ENCODE data around the gene NELL1. TPM values are rescaled to one million over a fixed set of nuclear protein-coding genes. Genes with fewer than 3 reads are reported as not detected.

The NELL1 gene
- total RNA-seq, 4 donors from 2014 or later = 0.27 TPM; not detected in 3

DNA sequence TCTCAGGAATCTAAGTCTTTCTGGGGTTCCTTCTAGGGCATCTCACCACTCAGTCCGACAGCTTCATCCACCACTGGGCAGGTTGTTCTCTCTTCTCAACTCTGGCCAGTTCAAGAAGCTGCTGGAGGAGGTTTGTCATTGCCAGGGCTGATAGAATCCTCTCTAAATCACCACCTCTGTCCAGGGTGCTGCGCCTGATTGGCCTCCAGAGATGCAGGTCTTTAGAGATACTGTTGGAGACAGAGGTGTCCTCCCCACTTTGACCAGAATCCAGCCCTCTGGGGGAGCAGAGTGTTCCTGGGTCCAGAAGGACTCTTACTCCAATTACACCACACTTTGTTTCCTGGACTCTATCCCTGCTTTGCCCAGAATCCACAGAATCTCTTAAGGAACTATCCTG, 90.2 kb downstream of the NELL1 start:
- no peaks in the 10 kb centered on the region for H3K4me1 ChIP-seq
- no peak overlapping the region for H3K4me3 ChIP-seq
- in situ Hi-C loops (cut with MboI; ENCODE audit: low pct_ligation_motif_present in 1 of 4, low pct_unique_long_range_greater_than_20kb in 1 of 4, low sequenced_read_pairs in 3 of 4) = no loop called here
- intact Hi-C loops (cut with DNase I; ENCODE audit: low total_unique reads) = no loop called here
- 77% methylated on average over 2 of the region's 2 CpGs; no CpG with 5 or more reads in 1 of the 2 donors for WGBS, 2 donors (ENCODE audit: low coverage in 1 of 2)
- no peak overlapping the region for H3K27ac ChIP-seq
- DNase-seq = no peak
- no peaks in the 10 kb centered on the region for H3K9me3 ChIP-seq
- H3K27me3 ChIP-seq = no peaks in the 10 kb centered on the region
- H3K36me3 ChIP-seq = no peaks in the 10 kb centered on the region
- TF ChIP-seq POLR2AphosphoS5 (IDR thresholded peaks at IDR 0.05) = no peak
- no peak for TF ChIP-seq EP300 (IDR thresholded peaks at IDR 0.05; ENCODE audit: low read depth)
- TF ChIP-seq, protein P1, sequence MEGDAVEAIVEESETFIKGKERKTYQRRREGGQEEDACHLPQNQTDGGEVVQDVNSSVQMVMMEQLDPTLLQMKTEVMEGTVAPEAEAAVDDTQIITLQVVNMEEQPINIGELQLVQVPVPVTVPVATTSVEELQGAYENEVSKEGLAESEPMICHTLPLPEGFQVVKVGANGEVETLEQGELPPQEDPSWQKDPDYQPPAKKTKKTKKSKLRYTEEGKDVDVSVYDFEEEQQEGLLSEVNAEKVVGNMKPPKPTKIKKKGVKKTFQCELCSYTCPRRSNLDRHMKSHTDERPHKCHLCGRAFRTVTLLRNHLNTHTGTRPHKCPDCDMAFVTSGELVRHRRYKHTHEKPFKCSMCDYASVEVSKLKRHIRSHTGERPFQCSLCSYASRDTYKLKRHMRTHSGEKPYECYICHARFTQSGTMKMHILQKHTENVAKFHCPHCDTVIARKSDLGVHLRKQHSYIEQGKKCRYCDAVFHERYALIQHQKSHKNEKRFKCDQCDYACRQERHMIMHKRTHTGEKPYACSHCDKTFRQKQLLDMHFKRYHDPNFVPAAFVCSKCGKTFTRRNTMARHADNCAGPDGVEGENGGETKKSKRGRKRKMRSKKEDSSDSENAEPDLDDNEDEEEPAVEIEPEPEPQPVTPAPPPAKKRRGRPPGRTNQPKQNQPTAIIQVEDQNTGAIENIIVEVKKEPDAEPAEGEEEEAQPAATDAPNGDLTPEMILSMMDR (IDR thresholded peaks at IDR 0.05) = no peak
- no peak for TF ChIP-seq POLR2A (IDR thresholded peaks at IDR 0.05)

DNA sequence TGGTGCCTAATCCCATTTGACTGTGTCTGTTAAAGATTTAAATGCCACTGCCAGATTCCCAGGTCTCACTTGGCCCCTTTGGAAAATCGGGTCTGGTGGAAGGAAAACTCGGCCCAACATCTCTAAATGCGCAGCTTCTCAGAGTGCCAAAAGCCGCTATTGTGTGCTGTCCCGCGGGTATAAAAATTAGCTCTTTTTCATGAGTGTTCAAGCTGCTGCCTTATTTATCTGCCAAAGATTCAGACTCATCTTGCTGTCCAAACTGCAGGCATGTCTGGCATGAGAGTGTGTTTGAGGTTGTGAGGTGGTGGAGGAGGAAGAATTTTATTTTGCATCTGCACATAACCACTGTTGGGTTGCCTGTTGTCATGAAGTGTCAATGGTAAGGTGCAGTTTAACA, 91.4 kb downstream of the NELL1 start:
- Histone ChIP-seq H3K4me1 (no peaks in the 10 kb centered on the region), H3K36me3 (no peaks in the 10 kb centered on the region), H3K9me3 (no peaks in the 10 kb centered on the region), H3K27ac (no peak overlapping the region), H3K4me3 (no peak overlapping the region), H3K27me3 (no peaks in the 10 kb centered on the region)
- TF ChIP-seq, protein P1 (IDR thresholded peaks at IDR 0.05) = no peak
- TF ChIP-seq POLR2A (IDR thresholded peaks at IDR 0.05) (no peak), POLR2AphosphoS5 (IDR thresholded peaks at IDR 0.05) (no peak), EP300 (IDR thresholded peaks at IDR 0.05; ENCODE audit: low read depth) (no peak)
- in situ Hi-C loops (cut with MboI; ENCODE audit: low pct_ligation_motif_present in 1 of 4, low pct_unique_long_range_greater_than_20kb in 1 of 4, low sequenced_read_pairs in 3 of 4) (no loop called here), intact Hi-C loops (cut with DNase I; ENCODE audit: low total_unique reads) (no loop called here)
- no peak for DNase-seq
- WGBS, 2 donors (ENCODE audit: low coverage in 1 of 2) = 85% methylated on average over 6 of the region's 6 CpGs; no CpG with 5 or more reads in 1 of the 2 donors

- in situ Hi-C loops (cut with MboI; ENCODE audit: low pct_ligation_motif_present in 1 of 4, low pct_unique_long_range_greater_than_20kb in 1 of 4, low sequenced_read_pairs in 3 of 4) = no loop called here
- WGBS, 2 donors (ENCODE audit: low coverage in 1 of 2) = 65 to 71% methylated on average over 13 of the region's 13 CpGs
- no peak for TF ChIP-seq EP300 (IDR thresholded peaks at IDR 0.05; ENCODE audit: low read depth)
- TF ChIP-seq POLR2AphosphoS5 (IDR thresholded peaks at IDR 0.05) = no peak
- no peak for TF ChIP-seq POLR2A (IDR thresholded peaks at IDR 0.05)
- TF ChIP-seq, protein P1 (IDR thresholded peaks at IDR 0.05) = no peak
Observed at GRCh38 chr11:20762116-20762844, 92.9 kb downstream of the NELL1 start.

DNA sequence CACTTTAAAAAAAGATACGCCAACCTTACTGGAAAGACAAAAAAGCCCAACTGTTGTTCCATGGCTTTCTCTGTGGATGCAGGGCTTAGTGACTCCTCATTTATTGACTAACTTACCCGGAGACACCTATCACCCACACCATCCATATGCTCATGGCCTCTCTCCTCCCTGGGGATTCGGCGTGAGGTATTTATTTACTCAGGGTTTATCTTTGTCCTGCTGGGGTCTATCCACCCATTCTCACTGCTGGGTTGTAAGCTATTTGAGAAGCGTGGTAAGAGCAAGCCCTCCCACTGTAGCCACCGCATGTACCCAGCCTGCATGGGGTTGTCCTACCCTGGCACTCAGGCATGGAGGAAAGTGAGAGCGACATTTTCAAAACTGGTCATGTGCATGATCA, 93.6 kb downstream of the NELL1 start:
- intact Hi-C loops (cut with DNase I; ENCODE audit: low total_unique reads) = no loop called here
- TF ChIP-seq POLR2AphosphoS5 (IDR thresholded peaks at IDR 0.05) = no peak
- no peak for TF ChIP-seq POLR2A (IDR thresholded peaks at IDR 0.05)
- TF ChIP-seq, protein P1 (IDR thresholded peaks at IDR 0.05) = no peak
- TF ChIP-seq EP300 (IDR thresholded peaks at IDR 0.05; ENCODE audit: low read depth) = no peak
- 48 to 81% methylated on average over 5 to 7 of the region's 7 CpGs for WGBS, 2 donors (ENCODE audit: low coverage in 1 of 2)

More at GRCh38 chr11:20762116-20762844, 92.9 kb downstream of the NELL1 start:
- H3K4me3 ChIP-seq = no peak overlapping the region
- H3K36me3 ChIP-seq = no peaks in the 10 kb centered on the region
- H3K9me3 ChIP-seq = no peaks in the 10 kb centered on the region
- H3K27ac ChIP-seq = no peak overlapping the region
- no peaks in the 10 kb centered on the region for H3K4me1 ChIP-seq
- intact Hi-C loops (cut with DNase I; ENCODE audit: low total_unique reads) = no loop called here
- DNase-seq = no peak
- no peaks in the 10 kb centered on the region for H3K27me3 ChIP-seq

More for the DNA sequence above, 93.6 kb downstream of the NELL1 start:
- Histone ChIP-seq H3K27ac (no peak overlapping the region), H3K36me3 (no peaks in the 10 kb centered on the region), H3K4me3 (no peak overlapping the region), H3K4me1 (no peaks in the 10 kb centered on the region), H3K27me3 (no peaks in the 10 kb centered on the region), H3K9me3 (no peaks in the 10 kb centered on the region)
- in situ Hi-C loops (cut with MboI; ENCODE audit: low pct_ligation_motif_present in 1 of 4, low pct_unique_long_range_greater_than_20kb in 1 of 4, low sequenced_read_pairs in 3 of 4) = no loop called here
- DNase-seq = no peak

Measured in transverse colon (tissue), 4 donors.